ENCODE measurements around the gene TMTC2. TPM values are rescaled to one million over a fixed set of nuclear protein-coding genes. Genes with fewer than 3 reads are reported as not detected.
A peak's percentile ranks its signal among the peaks of the same experiment; 100 is the strongest.

Gene TMTC2
- total and polyA plus RNA-seq, 10 of the 15 experiments (the other 5 are each of a cell fraction or from before 2014, with no cell fraction given): 0.14 to 9.7 (median 1.2) TPM

- TF ChIP-seq, protein P1, sequence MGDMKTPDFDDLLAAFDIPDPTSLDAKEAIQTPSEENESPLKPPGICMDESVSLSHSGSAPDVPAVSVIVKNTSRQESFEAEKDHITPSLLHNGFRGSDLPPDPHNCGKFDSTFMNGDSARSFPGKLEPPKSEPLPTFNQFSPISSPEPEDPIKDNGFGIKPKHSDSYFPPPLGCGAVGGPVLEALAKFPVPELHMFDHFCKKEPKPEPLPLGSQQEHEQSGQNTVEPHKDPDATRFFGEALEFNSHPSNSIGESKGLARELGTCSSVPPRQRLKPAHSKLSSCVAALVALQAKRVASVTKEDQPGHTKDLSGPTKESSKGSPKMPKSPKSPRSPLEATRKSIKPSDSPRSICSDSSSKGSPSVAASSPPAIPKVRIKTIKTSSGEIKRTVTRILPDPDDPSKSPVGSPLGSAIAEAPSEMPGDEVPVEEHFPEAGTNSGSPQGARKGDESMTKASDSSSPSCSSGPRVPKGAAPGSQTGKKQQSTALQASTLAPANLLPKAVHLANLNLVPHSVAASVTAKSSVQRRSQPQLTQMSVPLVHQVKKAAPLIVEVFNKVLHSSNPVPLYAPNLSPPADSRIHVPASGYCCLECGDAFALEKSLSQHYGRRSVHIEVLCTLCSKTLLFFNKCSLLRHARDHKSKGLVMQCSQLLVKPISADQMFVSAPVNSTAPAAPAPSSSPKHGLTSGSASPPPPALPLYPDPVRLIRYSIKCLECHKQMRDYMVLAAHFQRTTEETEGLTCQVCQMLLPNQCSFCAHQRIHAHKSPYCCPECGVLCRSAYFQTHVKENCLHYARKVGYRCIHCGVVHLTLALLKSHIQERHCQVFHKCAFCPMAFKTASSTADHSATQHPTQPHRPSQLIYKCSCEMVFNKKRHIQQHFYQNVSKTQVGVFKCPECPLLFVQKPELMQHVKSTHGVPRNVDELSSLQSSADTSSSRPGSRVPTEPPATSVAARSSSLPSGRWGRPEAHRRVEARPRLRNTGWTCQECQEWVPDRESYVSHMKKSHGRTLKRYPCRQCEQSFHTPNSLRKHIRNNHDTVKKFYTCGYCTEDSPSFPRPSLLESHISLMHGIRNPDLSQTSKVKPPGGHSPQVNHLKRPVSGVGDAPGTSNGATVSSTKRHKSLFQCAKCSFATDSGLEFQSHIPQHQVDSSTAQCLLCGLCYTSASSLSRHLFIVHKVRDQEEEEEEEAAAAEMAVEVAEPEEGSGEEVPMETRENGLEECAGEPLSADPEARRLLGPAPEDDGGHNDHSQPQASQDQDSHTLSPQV (IDR thresholded peaks at IDR 0.05): no peak
- TF ChIP-seq CREM (IDR thresholded peaks at IDR 0.05; ENCODE audit: low read depth) (no peak), HCFC1 (IDR thresholded peaks at IDR 0.05; ENCODE audit: low read length) (no peak), SMARCA5 (IDR thresholded peaks at IDR 0.05) (peak; percentile 34; the same call in 1 of the 2 replicates), HDGF (IDR thresholded peaks at IDR 0.05) (no peak), CUX1 (IDR thresholded peaks at IDR 0.05; ENCODE audit: insufficient replicate concordance, low read depth, low read length) (no peak), NFXL1 (IDR thresholded peaks at IDR 0.05; ENCODE audit: borderline replicate concordance) (no peak), TCF12 (IDR thresholded peaks at IDR 0.05; ENCODE audit: low read depth, low read length) (no peak), MEF2B (IDR thresholded peaks at IDR 0.05; ENCODE audit: partially characterized antibody, poor library complexity, severe bottlenecking) (no peak), FOXM1 (IDR thresholded peaks at IDR 0.05; ENCODE audit: low read depth, low read length) (no peak)
- TF ChIP-seq, protein P2, sequence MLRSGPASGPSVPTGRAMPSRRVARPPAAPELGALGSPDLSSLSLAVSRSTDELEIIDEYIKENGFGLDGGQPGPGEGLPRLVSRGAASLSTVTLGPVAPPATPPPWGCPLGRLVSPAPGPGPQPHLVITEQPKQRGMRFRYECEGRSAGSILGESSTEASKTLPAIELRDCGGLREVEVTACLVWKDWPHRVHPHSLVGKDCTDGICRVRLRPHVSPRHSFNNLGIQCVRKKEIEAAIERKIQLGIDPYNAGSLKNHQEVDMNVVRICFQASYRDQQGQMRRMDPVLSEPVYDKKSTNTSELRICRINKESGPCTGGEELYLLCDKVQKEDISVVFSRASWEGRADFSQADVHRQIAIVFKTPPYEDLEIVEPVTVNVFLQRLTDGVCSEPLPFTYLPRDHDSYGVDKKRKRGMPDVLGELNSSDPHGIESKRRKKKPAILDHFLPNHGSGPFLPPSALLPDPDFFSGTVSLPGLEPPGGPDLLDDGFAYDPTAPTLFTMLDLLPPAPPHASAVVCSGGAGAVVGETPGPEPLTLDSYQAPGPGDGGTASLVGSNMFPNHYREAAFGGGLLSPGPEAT (IDR thresholded peaks at IDR 0.05; ENCODE audit: low read depth): peak; percentile 85
- TF ChIP-seq, protein P3, sequence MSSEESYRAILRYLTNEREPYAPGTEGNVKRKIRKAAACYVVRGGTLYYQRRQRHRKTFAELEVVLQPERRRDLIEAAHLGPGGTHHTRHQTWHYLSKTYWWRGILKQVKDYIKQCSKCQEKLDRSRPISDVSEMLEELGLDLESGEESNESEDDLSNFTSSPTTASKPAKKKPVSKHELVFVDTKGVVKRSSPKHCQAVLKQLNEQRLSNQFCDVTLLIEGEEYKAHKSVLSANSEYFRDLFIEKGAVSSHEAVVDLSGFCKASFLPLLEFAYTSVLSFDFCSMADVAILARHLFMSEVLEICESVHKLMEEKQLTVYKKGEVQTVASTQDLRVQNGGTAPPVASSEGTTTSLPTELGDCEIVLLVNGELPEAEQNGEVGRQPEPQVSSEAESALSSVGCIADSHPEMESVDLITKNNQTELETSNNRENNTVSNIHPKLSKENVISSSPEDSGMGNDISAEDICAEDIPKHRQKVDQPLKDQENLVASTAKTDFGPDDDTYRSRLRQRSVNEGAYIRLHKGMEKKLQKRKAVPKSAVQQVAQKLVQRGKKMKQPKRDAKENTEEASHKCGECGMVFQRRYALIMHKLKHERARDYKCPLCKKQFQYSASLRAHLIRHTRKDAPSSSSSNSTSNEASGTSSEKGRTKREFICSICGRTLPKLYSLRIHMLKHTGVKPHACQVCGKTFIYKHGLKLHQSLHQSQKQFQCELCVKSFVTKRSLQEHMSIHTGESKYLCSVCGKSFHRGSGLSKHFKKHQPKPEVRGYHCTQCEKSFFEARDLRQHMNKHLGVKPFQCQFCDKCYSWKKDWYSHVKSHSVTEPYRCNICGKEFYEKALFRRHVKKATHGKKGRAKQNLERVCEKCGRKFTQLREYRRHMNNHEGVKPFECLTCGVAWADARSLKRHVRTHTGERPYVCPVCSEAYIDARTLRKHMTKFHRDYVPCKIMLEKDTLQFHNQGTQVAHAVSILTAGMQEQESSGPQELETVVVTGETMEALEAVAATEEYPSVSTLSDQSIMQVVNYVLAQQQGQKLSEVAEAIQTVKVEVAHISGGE (CRISPR knock-in tag; IDR thresholded peaks at IDR 0.05): 0 out of 2 replicates have a peak, but pooled peaks have one; percentile 26
Measured at GRCh38 chr12:82687021-82688011, 610 bp downstream of the TMTC2 start (continued).

Measured in GM12878 (cell line).